GM18909 (cell line): ENCODE measurements around the gene CASKIN1.
A peak's percentile ranks its signal among the peaks of the same experiment; 100 is the strongest.

Experiments
- ATAC-seq: cut with Tn5 transposase; IDR thresholded peaks from one replicate; pipeline ENCODE4 v1.9.1; 2021; ENCODE audit warnings: mild to moderate bottlenecking; ENCODE audit not compliant: unreplicated experiment, poor library complexity

CASKIN1 gene

DNA sequence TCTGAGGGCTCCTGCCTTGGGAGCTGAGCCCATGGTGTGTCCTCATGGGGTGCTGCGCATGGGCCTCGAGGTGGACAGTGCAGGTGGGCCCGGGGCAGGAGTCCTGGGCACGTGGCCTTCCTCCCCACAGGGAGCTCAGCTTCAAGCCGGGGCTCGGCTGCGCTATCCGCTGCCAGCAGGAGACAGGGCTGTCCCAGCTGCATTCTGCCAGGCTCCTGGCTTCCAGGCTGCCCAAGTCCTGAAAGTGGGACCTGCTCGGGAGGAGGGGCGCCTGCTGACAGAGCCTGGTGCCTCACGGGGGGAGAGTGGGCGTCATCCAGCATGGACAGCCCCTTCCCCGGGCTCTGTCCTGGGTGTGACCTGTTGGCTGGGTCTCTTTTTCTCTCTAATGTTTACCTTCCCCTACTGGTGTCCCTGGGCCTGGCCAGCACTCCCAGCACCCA lies 33.7 kb downstream of the CASKIN1 start:
- no peak for ATAC-seq

DNA sequence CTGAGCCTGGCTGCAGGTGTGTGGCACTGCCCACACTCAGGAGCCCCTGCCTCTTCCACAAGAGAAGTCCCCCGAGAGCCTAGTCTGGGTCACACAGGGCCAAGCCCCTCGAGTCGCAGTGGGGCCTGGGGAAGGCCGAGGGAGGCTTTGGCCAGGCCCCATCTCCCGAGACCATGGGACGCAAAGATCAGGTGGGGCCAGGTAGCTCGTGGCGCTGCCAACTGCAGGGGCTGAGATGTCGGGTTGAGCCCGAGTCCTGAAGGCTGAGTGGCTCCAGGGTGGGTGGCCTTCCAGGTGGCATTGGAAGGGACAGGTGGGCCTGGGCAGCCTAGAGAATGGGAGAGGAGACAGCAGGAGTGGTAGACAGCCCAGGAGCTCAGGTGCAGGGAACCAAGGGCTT lies 34.5 kb downstream of the CASKIN1 start:
- ATAC-seq, result no peak

DNA sequence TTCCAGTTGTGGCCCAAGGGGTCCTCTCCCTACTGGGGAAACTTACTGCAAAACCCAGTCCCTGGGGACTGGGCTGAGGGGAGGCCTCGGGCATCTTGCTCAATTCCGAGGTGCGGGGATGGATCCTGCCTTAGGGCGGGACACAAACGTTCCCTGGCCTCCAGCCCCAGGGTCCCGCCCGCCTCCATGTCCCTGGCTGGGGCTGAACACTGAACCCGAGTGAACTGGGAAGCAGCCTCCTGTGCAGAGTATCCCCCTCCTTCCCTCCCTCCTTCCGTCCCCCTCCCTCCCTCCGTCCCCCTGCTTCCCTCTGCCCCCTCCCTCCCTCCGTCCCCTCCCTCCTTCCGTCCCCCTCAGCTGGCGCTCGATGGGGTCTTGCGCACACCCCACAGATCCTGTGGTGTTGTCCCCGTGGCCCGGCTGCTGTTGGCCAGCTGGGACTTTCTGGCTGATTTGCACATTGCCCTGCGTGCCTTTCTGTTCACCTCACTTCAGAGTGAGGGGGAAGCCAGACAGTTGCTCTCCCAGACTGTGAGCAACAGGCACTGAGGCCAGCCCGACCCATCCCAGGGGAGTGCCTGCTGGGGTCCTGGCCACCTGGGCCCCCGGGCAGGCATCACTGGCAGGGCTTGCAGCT lies 35.4 kb downstream of the CASKIN1 start:
- no peak for ATAC-seq

DNA sequence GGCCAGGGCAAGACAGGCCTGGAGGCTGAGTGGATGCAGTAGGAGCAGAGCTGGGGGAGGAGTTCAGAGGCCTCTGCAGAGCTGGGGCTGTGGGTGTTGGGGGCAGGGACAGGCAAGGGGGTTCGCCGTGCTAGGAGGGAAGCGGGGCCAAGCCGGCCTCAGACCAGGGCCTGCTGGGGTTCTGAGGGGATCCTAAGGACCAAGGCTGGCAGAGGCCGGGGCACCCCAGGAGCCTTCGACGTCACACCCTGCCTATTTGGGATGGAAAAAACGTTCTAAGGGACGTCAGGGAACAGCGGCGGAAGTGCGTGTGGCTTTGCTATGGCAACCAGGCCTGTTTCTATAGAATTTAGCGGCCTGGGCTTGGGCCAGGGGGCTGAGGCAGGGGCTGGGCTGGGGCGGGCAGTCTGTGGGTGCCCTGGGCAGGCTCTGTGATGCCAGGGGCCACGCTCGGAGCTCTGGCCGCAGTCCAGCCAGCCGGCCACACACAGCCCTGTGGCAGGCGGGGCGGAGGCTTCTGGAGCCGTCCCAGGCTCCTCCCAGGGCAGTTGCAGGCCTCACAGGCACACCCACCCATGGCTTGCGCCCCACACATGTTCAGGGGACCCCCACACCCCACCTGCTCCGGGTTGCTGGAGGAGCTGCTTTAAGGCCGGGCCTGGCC lies 37.1 kb downstream of the CASKIN1 start:
- no peak for ATAC-seq

DNA sequence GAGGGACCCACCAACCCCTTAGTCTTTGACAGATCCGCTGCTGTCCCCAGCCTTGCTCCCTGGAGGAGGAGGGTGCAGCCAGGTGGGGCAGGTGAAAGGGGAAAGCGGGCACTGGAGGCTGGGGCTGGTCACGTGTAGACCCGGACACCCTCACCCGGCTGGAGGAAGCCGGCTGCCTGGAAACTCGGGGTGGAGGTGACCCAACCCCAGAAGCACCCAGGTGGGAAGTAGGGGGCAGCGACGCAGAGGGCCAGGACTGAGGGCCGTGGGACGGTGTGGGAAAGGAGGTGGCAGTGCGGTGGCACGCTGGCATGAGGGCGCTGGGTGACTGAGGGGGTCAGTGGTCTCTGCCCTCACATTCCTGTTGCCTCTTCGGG lies 38.2 kb downstream of the CASKIN1 start:
- no peak for ATAC-seq

DNA sequence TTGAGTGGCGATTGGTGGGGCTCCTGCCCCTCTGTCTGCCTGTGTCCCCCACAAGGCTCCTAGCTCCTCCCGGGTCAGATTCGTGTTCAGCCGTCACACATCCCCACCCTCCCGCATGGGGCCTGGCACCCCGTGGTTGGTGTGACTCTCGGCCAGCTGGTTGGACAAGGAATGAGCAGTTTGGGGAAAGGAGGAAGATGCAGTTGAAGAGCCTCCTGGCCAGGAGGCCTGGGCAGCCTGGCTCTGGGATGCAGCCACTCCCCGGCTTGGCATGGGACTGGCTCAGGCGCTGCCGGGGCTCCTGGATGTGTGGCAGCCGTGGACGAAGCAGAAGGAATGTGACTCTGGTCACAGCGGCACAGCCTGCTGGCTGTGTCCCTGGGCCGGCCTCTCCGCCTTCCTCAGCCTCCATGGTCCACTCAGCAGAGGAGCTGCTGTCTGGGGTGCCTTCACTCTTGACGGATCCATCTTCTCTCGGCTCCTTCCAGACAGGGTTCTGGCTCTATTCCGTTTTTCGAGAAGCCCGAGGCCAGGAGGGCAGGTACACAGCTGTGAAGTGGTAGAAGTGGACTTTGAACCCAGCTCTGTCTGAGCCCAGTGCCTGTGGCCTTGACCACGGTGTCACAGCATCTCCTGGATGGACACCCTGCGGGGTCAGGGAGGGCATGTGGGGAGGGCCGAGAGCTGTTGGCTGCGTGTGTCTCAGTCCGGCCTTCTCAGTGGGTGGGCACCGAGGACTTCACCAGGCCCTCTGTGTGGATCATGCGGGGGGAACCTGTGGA lies 38.7 kb downstream of the CASKIN1 start:
- no peak for ATAC-seq

DNA sequence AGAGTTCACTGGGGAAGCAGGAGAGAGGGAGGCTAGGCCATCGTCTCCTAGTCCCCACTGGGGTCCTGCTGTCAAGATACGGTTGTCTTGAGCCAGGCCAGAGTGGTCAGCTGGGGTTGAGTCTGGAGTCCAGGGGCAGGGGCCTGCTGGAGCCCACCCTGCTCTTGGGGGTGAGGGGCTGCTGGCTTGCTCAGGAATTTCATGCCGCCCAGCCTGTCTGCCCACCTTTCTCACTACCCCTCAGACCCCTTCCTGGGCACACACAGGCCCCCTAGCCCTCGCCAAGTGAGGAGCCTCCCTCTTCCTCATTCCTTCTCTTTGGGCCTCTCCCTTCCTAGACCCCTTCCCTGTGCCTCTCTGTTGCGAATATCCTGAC lies 39.6 kb downstream of the CASKIN1 start:
- ATAC-seq, result no peak

DNA sequence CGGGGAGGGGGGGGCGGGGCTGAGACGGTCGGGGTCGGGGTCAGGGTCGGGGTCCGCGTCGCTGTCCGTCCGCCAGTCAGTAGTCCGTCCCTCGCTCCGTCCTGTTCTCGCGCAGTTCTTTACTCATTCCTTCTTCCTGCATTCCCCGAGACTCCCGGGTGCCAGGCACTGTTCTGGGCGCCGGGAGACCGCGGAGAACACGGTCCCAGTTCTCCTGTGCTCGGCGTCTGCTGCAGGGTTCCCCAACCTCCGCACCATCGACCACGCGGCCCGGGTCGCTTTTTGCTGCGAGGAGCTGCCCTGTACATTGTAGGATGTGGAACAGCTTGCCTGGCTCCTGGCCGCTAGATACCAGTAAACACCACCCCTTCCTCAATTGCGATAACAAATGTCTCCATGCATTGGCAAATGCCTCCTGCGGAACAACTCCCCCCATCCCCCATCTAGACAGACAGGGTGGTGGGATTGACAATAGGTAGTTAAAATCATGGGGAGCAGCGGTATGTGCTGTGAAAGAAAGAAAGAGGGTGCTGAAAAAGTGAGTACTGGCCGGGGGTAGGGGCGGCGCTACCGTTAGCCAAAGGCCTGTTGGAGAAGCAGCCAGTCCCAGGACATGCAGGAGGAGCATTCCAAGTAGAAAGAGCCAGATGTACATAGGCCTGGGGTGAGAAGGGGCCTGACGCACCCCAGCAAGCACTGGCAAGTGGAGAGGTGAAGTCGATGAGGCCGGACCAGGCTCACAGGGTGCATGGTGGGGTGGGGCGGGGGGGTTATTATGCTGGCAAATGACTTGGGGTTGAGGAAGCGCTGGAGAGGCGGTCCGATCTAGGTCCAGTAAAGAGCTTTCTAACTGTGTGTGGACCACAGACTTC lies 40.2 kb downstream of the CASKIN1 start:
- ATAC-seq, result no peak

DNA sequence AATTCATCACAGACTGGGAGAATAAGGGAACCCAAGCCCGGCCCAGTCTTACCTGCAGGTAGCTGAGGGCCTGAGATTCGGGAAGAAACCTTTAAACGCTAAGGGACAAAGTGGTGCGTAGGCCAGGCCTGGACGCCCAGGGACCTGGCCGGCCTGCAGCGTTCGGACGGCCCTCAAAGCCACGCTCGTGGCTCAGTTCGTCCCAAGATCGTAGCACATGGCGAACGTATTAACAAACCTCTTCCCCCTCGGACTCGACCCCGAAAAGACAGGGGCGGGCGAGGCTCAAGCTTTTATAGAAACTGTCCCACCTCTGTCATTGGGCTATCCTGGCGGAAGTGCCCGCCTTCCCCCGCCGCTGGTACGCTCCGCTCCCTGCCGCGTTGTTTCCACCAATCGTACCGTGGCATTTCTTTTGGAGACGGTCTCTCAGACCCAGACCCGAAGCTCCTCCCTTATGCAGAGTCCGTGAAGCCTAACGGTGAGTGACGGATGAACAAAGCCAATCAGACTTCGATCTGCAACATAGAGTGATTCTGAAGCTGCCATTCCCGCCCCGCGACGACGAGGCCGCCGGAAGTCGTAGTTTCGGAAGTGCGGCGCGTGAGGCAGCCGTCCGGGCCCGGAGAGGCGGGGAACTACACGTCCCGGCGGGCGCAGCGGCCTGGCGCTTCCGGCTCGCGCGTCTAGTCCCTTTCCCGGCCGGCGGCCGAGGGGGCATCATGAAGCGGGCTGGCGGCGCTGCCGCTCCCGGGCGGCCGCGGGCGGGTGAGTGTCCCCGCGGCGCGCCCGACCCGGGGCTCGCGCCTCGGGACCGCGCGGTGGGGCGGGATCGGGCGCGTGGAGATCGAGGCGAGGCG lies 41.1 kb downstream of the CASKIN1 start, which contains the start of gene TRAF7:
TRAF7 (plus strand) TSS at position 692 of the 860 bp plus-strand sequence. CDS start 8,139 bp downstream, outside the sequence.
- ATAC-seq, result peak; percentile 92

DNA sequence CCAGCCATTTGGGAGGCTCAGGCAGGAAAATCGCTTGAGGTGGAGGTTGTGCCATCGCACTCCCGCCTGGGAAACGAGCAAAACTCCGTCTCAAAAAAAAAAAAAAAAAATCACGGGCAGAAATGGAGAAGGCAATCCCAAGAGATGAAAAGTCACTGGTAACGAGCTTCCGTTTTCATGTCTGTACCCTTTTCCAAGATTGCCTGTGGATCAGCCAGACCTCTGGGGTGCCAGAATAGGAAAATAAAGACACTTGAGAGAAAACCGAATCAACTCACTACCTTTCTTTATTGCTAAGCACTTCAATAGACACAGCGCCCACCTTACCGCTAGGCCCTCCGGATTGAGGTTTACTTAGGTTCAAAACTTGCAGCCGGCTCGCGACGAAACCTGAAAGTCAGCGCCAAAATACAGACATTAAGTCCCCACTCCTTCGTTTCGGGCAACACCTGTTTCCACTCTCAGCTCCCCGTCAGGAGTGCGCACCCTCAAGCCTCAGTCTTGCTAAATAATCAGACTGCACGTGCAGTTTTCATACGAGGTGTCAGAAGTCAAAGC lies 41.8 kb downstream of the CASKIN1 start:
- no peak for ATAC-seq

DNA sequence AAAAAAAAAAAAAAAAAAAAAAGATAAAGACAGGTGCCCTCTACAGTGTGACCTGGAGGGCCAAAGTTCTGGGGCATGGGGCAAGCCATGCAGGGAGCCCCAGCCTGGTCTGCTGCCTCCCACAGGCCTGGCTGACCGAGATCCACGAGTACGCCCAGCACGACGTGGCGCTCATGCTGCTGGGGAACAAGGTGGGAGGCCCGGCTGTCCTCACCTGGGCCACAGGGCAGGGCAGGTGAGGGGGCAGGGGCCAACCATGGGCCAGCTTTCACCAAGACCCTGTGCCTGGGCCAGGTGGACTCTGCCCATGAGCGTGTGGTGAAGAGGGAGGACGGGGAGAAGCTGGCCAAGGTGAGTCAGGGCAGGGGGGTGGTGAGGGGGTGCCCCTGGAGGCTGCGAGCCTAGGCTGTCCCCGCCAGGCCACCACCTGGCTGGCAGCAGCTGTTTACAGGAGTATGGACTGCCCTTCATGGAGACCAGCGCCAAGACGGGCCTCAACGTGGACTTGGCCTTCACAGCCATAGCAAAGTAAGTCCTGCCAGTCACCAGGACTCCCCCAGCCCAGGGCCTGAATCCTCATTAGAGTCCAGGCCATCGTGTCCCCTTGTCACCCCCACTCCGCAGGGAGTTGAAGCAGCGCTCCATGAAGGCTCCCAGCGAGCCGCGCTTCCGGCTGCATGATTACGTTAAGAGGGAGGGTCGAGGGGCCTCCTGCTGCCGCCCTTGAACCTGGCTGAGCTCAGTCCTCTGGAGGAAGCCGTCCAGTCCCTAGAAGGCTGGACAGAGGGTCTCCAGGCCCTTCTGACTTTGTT lies 43.5 kb downstream of the CASKIN1 start:
- ATAC-seq, result no peak

DNA sequence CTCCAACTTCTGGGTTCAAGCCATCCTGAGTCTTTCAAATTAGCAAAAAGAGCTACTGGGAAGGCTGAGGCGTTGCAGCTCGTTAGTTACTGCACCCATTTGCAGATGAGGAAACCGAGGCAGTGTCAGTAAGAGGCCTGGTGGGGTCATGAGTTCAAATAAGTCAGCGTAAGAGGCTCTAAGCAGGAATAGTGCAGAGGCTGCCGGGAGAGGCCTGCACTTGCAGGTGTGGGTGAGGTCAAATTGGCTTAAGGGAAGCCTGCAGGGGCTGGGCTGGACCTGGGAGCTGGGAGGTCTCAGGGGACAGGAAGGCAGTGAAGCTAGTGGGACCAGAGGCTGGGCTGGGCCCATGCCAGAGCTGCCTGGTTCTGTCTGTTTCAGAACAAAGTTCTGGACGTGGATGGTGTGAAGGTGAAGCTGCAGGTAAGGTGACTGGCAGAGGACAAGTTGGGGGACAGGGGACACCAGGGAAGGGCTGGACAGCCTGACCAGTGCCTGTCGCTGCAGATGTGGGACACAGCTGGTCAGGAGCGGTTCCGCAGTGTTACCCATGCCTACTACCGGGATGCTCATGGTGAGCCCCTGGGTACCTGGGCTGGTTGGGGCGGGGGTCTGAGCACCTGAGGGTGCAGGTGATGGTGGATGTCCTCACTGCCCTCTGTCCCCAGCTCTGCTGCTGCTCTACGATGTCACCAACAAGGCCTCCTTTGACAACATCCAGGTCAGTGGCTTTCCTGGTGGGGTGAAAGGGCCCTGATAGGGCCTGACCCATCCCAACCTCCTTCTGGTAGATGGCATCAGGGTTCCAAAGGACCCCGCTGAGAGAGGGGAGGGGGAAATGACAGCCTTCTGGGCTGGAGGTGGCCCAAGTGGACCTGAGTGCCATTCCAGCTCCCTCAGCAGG lies 45.0 kb downstream of the CASKIN1 start:
- ATAC-seq, result no peak

DNA sequence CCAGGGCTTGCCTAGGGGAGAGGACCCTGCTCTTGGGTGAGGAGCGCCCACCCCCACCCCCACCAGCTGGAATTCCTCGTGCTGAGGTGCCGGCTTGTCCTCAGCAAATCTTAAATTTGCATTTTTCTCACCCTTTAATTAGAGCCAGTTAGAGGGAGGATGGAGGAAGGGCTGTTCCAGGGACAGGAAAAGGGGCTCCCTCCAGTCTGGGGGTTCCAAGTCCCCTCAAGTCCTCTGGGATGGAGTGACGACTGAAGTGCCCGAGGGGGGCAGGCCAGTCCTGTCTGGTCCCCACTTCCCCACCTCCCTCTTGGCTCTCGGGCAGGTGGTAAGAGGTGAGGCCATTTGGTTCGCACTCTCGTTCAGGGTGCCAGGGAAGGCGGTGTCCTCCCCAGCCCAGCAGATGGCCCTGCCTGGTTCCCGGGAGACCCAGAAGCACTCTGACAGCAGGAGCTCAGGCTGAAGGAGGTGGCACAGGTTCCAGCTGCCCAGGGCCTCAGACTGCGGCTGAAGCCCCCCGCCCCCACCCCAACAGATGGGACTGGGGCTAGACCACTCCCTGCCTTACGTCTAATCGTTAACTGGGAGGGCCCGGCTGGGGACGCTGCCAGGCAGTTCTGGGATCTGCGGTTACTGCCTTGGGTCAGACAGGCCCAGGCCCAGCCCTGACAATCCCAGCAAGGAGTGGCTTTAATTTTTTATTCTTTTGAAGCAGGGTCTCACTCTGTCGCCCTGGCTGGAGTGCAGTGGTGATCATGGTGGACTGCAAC lies 45.8 kb downstream of the CASKIN1 start:
- ATAC-seq, result no peak

DNA sequence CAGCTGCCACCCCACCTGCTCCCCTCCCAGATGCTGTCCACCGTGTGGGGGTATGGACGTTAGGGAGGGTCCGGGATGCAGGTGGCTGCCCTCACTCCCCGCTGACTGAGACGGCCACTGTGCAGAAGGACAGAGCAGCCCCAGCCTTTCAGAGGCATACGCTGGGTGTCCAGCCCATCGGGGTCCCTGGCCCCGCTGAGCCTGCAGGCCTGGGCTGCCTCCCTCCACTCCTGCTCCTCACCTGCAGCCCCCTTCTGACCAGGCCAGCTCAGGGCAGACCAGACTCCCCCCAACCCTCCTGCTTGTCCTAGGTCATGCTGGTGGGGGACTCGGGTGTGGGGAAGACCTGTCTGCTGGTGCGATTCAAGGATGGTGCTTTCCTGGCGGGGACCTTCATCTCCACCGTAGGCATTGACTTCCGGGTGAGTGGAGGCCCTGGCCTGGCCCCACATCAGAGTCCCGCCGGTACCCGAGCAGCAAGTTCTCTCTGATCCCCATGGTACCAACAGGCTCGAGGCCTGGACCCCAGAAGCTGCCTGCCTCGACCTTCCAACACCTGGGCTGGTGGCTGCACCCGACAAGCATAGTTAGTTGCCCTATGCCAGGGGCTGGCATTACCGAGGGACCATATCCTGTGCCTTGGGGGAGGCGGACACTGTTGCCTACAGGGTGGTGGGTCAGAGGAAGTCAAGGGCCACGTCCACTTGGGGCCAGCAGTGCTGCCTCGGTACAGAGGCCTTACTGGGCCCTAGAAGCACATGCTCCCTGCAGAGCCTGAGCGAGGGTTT lies 46.6 kb downstream of the CASKIN1 start:
- no peak for ATAC-seq

DNA sequence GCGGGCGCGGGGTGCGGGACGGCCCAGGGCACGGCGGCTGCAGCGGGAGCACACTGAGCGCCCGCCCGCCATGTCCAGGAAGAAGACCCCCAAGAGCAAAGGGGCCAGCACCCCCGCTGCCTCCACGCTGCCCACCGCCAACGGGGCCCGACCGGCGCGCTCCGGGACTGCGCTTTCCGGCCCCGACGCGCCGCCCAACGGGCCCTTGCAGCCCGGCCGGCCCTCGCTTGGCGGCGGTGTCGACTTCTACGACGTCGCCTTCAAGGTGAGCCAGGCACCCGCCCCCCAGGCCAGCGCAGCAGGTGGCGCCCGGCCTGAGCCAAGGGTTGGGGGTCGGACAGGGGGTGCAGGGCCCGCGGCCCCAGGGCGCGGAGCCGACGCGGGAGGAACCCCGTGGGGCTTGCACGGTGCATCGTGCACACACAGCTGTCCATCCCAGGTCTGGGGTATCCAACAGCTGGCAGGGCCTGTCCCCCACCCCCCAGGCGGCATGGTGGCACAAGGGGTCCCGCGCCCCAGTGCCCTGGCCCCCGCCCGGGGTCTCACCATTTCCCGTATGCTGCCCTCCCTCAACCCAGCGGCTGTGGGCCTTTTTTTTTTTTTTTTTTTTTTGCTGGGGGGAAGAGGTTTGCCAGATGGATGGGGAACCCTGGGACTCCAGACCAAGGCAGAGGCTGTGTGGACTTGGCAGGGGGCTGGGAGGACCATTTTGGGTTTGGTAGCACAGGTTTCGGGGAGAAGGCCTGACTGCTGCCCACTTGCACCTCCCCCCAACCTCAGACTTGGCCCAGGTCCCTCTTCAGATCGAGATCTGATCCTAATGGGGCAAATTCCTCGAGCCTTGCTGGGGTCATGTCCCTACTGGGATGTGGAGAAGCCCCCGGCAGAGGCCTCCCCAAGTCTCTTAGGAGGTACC lies 47.4 kb downstream of the CASKIN1 start:
- no peak for ATAC-seq
